ENCODE measurements around the gene CCDC185.

The CCDC185 gene

DNA sequence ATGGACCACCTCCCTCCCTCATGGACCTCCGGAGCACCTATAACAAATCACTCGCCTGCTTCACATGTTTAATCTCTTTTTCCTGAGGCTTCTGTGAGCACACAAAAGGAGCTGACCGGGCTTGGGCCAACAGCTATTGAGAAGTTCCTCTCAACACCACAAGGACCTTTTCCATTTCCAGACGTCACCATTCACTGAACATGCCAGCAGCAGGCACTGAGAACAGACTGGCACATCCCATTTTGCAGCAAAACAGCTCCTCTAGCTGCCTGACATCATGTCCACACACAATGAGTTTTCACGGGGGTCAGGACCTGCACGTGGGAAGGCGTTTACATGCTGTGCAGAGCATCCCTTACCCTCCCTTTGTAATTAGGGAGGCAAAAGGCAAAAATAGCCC, 40.3 kb upstream of the CCDC185 start:
- TF ChIP-seq SIN3A (IDR thresholded peaks at IDR 0.05; ENCODE audit: borderline replicate concordance, insufficient read depth, low read length) (no peak), REST (IDR thresholded peaks at IDR 0.05; ENCODE audit: insufficient read depth in 1 of 2, low read depth in 2 of 2, low read length in 2 of 2) (no peak), POLR2AphosphoS5 (IDR thresholded peaks at IDR 0.05; ENCODE audit: low read depth, low read length) (no peak), FOXP2 (optimal IDR thresholded peaks at IDR 0.05; ENCODE audit: borderline replicate concordance, extremely low read depth, extremely low read length, insufficient read depth) (no peak), TAF1 (IDR thresholded peaks at IDR 0.05; ENCODE audit: borderline replicate concordance, insufficient read depth, low read length) (no peak)

GRCh38 chr1:223353939-223354338, 39.3 kb upstream of the CCDC185 start:
- TF ChIP-seq POLR2AphosphoS5 (IDR thresholded peaks at IDR 0.05; ENCODE audit: low read depth, low read length) = no peak
- TF ChIP-seq REST (IDR thresholded peaks at IDR 0.05; ENCODE audit: insufficient read depth in 1 of 2, low read depth in 2 of 2, low read length in 2 of 2) = no peak
- no peak for TF ChIP-seq SIN3A (IDR thresholded peaks at IDR 0.05; ENCODE audit: borderline replicate concordance, insufficient read depth, low read length)
- TF ChIP-seq FOXP2 (optimal IDR thresholded peaks at IDR 0.05; ENCODE audit: borderline replicate concordance, extremely low read depth, extremely low read length, insufficient read depth) = no peak
- TF ChIP-seq TAF1 (IDR thresholded peaks at IDR 0.05; ENCODE audit: borderline replicate concordance, insufficient read depth, low read length) = no peak

DNA sequence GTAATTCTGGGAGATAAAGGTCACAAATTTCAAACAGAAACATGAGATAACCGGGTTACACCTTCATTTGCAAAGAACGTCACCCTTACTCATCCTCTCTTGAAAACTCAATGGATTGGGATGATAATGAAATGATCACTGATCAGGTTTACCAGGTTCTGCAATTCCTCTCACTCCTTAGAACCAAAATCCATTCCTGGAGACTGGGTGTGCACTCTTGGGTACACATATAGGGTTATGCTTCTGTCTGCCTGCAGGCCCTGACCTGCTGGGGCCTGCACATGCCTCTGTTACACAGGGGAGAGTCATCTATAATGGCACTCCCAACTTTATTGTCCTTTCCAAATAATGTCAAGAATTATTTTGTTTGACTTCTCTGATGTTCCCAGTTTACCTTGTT, 37.5 kb upstream of the CCDC185 start:
- no peak for TF ChIP-seq TAF1 (IDR thresholded peaks at IDR 0.05; ENCODE audit: borderline replicate concordance, insufficient read depth, low read length)
- TF ChIP-seq SIN3A (IDR thresholded peaks at IDR 0.05; ENCODE audit: borderline replicate concordance, insufficient read depth, low read length) = no peak
- TF ChIP-seq POLR2AphosphoS5 (IDR thresholded peaks at IDR 0.05; ENCODE audit: low read depth, low read length) = no peak

- TF ChIP-seq FOXP2 (optimal IDR thresholded peaks at IDR 0.05; ENCODE audit: borderline replicate concordance, extremely low read depth, extremely low read length, insufficient read depth) = no peak
- no peak for TF ChIP-seq TAF1 (IDR thresholded peaks at IDR 0.05; ENCODE audit: borderline replicate concordance, insufficient read depth, low read length)
These were observed 34.4 kb upstream of the CCDC185 start for GRCh38 chr1:223358826-223359225.

DNA sequence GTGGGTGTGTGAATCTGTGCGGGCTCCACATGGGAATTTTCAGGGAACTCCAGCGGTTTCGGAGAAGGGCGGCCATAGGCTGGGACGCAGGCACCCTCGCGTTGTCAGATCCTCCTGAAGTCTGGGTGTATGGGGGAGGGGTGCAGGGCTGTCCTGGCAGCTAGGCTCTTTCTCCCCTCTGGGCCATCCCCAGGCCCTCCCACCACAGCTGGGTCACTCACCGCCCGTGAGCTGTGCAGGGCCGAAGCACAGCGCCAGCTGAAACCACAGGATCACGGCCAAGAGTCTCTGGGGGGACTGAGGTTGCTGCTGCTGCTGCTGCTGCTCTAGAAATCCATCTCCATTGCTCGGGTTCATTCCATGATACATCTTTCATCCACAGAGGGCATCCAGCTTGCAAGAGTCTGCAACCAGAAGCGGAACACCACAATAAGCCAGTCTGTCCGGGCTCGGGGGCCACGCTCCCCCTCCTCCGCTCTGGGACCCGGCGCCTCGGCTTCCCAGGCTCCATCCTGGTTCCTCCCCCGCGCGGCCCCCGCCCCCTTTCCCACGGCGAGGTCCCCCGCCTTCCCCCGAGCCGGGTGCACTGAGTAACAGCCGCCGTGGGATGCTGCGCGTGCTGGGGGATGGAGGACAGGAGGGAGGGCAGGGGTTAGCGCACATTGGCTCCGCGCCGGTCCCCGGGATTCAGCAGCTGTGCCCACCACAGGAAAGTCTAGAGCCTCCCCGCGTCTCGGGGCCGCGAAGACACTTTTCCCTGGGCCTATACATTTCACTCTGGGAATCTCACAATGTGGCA, 30.0 kb upstream of the CCDC185 start:
- TF ChIP-seq POLR2AphosphoS5 (IDR thresholded peaks at IDR 0.05; ENCODE audit: low read depth, low read length) (no peak), SIN3A (IDR thresholded peaks at IDR 0.05; ENCODE audit: borderline replicate concordance, insufficient read depth, low read length) (no peak), TAF1 (IDR thresholded peaks at IDR 0.05; ENCODE audit: borderline replicate concordance, insufficient read depth, low read length) (no peak), REST (IDR thresholded peaks at IDR 0.05; ENCODE audit: insufficient read depth in 1 of 2, low read depth in 2 of 2, low read length in 2 of 2) (no peak), FOXP2 (optimal IDR thresholded peaks at IDR 0.05; ENCODE audit: borderline replicate concordance, extremely low read depth, extremely low read length, insufficient read depth) (no peak)
